H1 (cell line): ENCODE data around the gene AGPAT2.

ENCODE experiments used
- ATF3 ChIP-seq: IDR thresholded peaks from 2 replicates; pipeline ENCODE4 v1.6.1; 2011; ENCODE audit warnings: low read depth, mild to moderate bottlenecking, low read length; ENCODE audit not compliant: insufficient read depth
- CTCF ChIP-seq, 3 experiments: IDR thresholded peaks; 1 replicate in 2 of 3; 2 replicates in 1 of 3; pipeline versions ENCODE4 v1.5.1 to v1.6.1; 2011; ENCODE audit warnings: low read length in 3 of 3, mild to moderate bottlenecking in 3 of 3, inconsistent platforms in 2 of 3, low read depth in 1 of 3, moderate library complexity in 1 of 3; ENCODE audit not compliant: insufficient read depth in 1 of 3; ENCODE audit errors: control extremely low read depth in 1 of 3
- EP300 ChIP-seq, 2 experiments: IDR thresholded peaks; 1 replicate in 1 of 2; 2 replicates in 1 of 2; pipeline ENCODE4 v1.6.1; 2011 to 2012; ENCODE audit warnings: low read depth in 2 of 2, low read length in 2 of 2, mild to moderate bottlenecking in 2 of 2, borderline replicate concordance in 1 of 2, inconsistent platforms in 1 of 2, moderate library complexity in 1 of 2
- JUN ChIP-seq: IDR thresholded peaks from 2 replicates; pipeline ENCODE4 v1.6.1; 2011; ENCODE audit warnings: low read depth, mild to moderate bottlenecking, improper control_type of control experiment, low read length
- MAX ChIP-seq: IDR thresholded peaks from 2 replicates; pipeline ENCODE4 v1.6.1; 2012; ENCODE audit warnings: inconsistent platforms
- POLR2A ChIP-seq, 2 experiments: IDR thresholded peaks; 1 replicate in 1 of 2; 2 replicates in 1 of 2; pipeline ENCODE4 v1.6.1; 2011; ENCODE audit warnings: low read depth in 2 of 2, low read length in 2 of 2, mild to moderate bottlenecking in 2 of 2; ENCODE audit errors: control extremely low read depth in 1 of 2
- RAD21 ChIP-seq, 2 experiments: IDR thresholded peaks in 1 of 2; conservative IDR thresholded peaks in 1 of 2; 2 replicates each; pipeline ENCODE4 v1.6.1; 2011; ENCODE audit warnings: low read depth in 2 of 2, low read length in 2 of 2, improper control_type of control experiment in 1 of 2, inconsistent platforms in 1 of 2, mild to moderate bottlenecking in 1 of 2, moderate library complexity in 1 of 2
- TBP ChIP-seq: IDR thresholded peaks from 2 replicates; pipeline ENCODE4 v1.6.1; 2011; ENCODE audit warnings: low read depth, low read length, improper control_type of control experiment

- TF ChIP-seq JUN (no peak), ATF3 (no peak), CTCF (IDR thresholded peaks at IDR 0.05; ENCODE audit: control extremely low read depth in 1 of 3, insufficient read depth in 1 of 3, low read depth in 1 of 3, low read length in 3 of 3) (no peak), POLR2A (IDR thresholded peaks at IDR 0.05; ENCODE audit: control extremely low read depth in 1 of 2, low read depth in 2 of 2, low read length in 2 of 2) (no peak), TBP (no peak), EP300 (IDR thresholded peaks at IDR 0.05; ENCODE audit: borderline replicate concordance in 1 of 2, low read depth in 2 of 2, low read length in 2 of 2) (no peak), MAX (no peak), RAD21 (IDR thresholded peaks at IDR 0.05 in 1 of 2, conservative IDR thresholded peaks at IDR 0.05 in 1 of 2; ENCODE audit: low read depth in 2 of 2, low read length in 2 of 2) (no peak)
Observed at GRCh38 chr9:136656795-136657611, 30.3 kb downstream of the AGPAT2 start.
